Erythroblast (primary cell): Measurements from ENCODE around the gene FAH.

Source experiments
- GATA1 ChIP-seq: IDR thresholded peaks from 2 replicates; pipeline ENCODE4 v1.6.1; 2011; ENCODE audit warnings: low read depth, mild to moderate bottlenecking, control low read depth, low read length, moderate library complexity
- POLR2A ChIP-seq: IDR thresholded peaks from 2 replicates; pipeline ENCODE4 v1.6.1; 2011; ENCODE audit warnings: mild to moderate bottlenecking, low read length

- no peak for TF ChIP-seq POLR2A
- no peak for TF ChIP-seq GATA1
These were observed 33.3 kb downstream of the FAH start for GRCh38 chr15:80186066-80186465.
